ENCODE results near the gene PHIP.

DNA sequence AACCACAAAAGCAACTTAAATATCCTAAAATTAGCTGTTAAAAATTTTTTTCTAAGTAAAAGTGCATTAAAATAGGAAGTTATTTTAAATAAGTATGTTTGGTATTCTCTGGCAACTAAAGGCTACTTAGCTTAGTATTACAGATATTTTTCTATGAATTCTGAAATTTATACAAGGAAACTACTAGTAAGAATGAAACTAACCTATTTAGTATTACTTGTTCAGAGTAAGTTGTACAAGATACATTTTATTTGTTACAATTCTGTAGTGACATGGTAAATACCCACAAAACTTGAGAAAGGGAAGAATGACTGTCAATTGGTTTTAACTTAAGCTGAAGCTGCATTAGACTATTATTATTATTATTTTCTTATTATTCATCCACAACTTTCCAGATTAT lies 6.5 kb downstream of the PHIP start:
- TF ChIP-seq, protein P1, sequence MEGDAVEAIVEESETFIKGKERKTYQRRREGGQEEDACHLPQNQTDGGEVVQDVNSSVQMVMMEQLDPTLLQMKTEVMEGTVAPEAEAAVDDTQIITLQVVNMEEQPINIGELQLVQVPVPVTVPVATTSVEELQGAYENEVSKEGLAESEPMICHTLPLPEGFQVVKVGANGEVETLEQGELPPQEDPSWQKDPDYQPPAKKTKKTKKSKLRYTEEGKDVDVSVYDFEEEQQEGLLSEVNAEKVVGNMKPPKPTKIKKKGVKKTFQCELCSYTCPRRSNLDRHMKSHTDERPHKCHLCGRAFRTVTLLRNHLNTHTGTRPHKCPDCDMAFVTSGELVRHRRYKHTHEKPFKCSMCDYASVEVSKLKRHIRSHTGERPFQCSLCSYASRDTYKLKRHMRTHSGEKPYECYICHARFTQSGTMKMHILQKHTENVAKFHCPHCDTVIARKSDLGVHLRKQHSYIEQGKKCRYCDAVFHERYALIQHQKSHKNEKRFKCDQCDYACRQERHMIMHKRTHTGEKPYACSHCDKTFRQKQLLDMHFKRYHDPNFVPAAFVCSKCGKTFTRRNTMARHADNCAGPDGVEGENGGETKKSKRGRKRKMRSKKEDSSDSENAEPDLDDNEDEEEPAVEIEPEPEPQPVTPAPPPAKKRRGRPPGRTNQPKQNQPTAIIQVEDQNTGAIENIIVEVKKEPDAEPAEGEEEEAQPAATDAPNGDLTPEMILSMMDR (IDR thresholded peaks at IDR 0.05; ENCODE audit: extremely low read depth in 1 of 2, insufficient read depth in 1 of 2, low read depth in 1 of 2, low read length in 2 of 2): no peak
- TF ChIP-seq, protein P2, sequence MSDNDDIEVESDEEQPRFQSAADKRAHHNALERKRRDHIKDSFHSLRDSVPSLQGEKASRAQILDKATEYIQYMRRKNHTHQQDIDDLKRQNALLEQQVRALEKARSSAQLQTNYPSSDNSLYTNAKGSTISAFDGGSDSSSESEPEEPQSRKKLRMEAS (IDR thresholded peaks at IDR 0.05; ENCODE audit: insufficient read depth, insufficient read length): no peak
- TF ChIP-seq POLR2A (IDR thresholded peaks at IDR 0.05; ENCODE audit: low read depth, low read length) (no peak), FOS (IDR thresholded peaks at IDR 0.05; ENCODE audit: borderline replicate concordance, insufficient read depth, low read length) (no peak)

All from endothelial cell of umbilical vein (primary cell).